Measurements from ENCODE around the gene ARHGEF38. TPM values are rescaled to one million over a fixed set of nuclear protein-coding genes. Genes with fewer than 3 reads are reported as not detected.

ARHGEF38 gene
- total RNA-seq, 2 experiments from 2014 or later, result not detected

DNA sequence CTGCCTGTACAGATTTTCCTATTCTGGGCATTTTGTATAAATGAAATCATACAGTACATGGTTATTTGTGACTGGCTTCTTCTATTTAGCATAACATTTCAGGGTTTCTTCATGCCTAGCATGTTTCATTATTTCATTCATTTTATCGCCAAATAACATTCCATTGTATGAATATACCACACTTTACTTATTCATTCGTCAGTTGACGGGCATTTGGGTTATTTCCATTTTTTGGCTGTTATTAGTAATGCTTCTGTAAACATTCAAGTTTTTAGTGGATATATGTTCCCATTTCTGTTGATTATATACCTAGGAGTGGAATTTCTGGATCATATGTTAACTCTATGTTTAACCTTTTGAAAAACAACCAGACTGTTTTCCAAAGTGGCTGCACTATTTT is 108.6 kb downstream of the ARHGEF38 start:
- no peak overlapping the region for H3K4me3 ChIP-seq (ENCODE audit: low read length)
- Mint-ChIP-seq H3K9me3 (no peaks in the 10 kb centered on the region), H3K27me3 (peaks cover 9% of the 10 kb centered on the region), H3K36me3 (ENCODE audit: low read depth) (no peaks in the 10 kb centered on the region), H3K27ac (no peak overlapping the region), H3K4me1 (ENCODE audit: low read depth) (no peaks in the 10 kb centered on the region), H3K4me3 (no peak overlapping the region)
- H3K9me3 ChIP-seq (ENCODE audit: control insufficient read depth in 1 of 2, insufficient read depth in 1 of 2, low read length in 2 of 2), result no peaks in the 10 kb centered on the region
- no peaks in the 10 kb centered on the region for H3K36me3 ChIP-seq (ENCODE audit: insufficient read depth, low read length)
- H3K4me1 ChIP-seq (ENCODE audit: insufficient read depth, low read length), result no peaks in the 10 kb centered on the region
- DNase-seq (no peak), ATAC-seq (ENCODE audit: poor library complexity) (no peak)
- POLR2A ChIA-PET, result no interaction called here
- CTCF ChIA-PET, result no interaction called here
- H3K27ac ChIP-seq (ENCODE audit: low read depth in 1 of 2, low read length in 2 of 2), result no peak overlapping the region
- TF ChIP-seq CTCF (IDR thresholded peaks at IDR 0.05), result no peak
- peaks cover 0 to 4% of the 10 kb centered on the region in 2 experiments for H3K27me3 ChIP-seq (ENCODE audit: control insufficient read depth in 1 of 2, insufficient read depth in 2 of 2, low read length in 2 of 2)
- intact Hi-C loops (cut with DNase I, micrococcal nuclease), result no loop called here

- H3K4me3 Mint-ChIP-seq, result no peak overlapping the region
- POLR2A ChIA-PET, result no interaction called here
- no peaks in the 10 kb centered on the region for H3K36me3 Mint-ChIP-seq (ENCODE audit: low read depth)
- CTCF ChIA-PET, result no interaction called here
- ATAC-seq (ENCODE audit: poor library complexity) (no peak), DNase-seq (no peak)
- Histone ChIP-seq H3K27me3 (ENCODE audit: control insufficient read depth in 1 of 2, insufficient read depth in 2 of 2, low read length in 2 of 2) (no peaks in the 10 kb centered on the region), H3K36me3 (ENCODE audit: insufficient read depth, low read length) (no peaks in the 10 kb centered on the region), H3K4me1 (ENCODE audit: insufficient read depth, low read length) (no peaks in the 10 kb centered on the region), H3K9me3 (ENCODE audit: control insufficient read depth in 1 of 2, insufficient read depth in 1 of 2, low read length in 2 of 2) (no peaks in the 10 kb centered on the region), H3K4me3 (ENCODE audit: low read length) (no peak overlapping the region), H3K27ac (ENCODE audit: low read depth in 1 of 2, low read length in 2 of 2) (no peak overlapping the region)
- intact Hi-C loops (cut with DNase I, micrococcal nuclease), result no loop called here
- peaks cover 20% of the 10 kb centered on the region for H3K27me3 Mint-ChIP-seq
- H3K4me1 Mint-ChIP-seq (ENCODE audit: low read depth), result no peaks in the 10 kb centered on the region
- TF ChIP-seq CTCF (IDR thresholded peaks at IDR 0.05), result no peak
- H3K9me3 Mint-ChIP-seq, result no peaks in the 10 kb centered on the region
- no peak overlapping the region for H3K27ac Mint-ChIP-seq
Observed at GRCh38 chr4:105662935-105663675, 110.7 kb downstream of the ARHGEF38 start.

DNA sequence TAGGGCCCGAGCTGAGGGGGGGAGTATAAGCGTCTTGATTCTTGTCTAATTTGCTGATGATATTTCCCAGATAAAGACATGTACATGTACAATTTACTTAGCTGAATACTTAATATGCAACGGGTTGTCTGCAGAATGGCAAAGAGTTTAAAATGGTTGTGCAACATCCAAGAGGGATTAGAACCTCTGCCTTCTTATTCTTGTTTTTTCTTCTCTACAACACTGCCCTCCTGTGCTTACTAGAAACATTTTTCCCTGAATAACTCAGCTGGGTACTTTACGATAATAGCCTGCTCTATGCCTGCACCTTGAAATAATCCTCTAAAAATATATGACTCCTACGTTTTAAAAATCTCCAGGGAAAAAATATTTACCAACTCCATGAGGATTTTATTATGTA is 114.3 kb downstream of the ARHGEF38 start:
- Histone ChIP-seq H3K9me3 (ENCODE audit: control insufficient read depth in 1 of 2, insufficient read depth in 1 of 2, low read length in 2 of 2) (no peaks in the 10 kb centered on the region), H3K4me1 (ENCODE audit: insufficient read depth, low read length) (no peaks in the 10 kb centered on the region), H3K27me3 (ENCODE audit: control insufficient read depth in 1 of 2, insufficient read depth in 2 of 2, low read length in 2 of 2) (peaks cover 0 to 7% of the 10 kb centered on the region in 2 experiments), H3K36me3 (ENCODE audit: insufficient read depth, low read length) (no peaks in the 10 kb centered on the region), H3K27ac (ENCODE audit: low read depth in 1 of 2, low read length in 2 of 2) (no peak overlapping the region), H3K4me3 (ENCODE audit: low read length) (no peak overlapping the region)
- no peaks in the 10 kb centered on the region for H3K36me3 Mint-ChIP-seq (ENCODE audit: low read depth)
- intact Hi-C loops (cut with DNase I, micrococcal nuclease), result no loop called here
- H3K27me3 Mint-ChIP-seq, result peaks cover 29% of the 10 kb centered on the region
- no peaks in the 10 kb centered on the region for H3K9me3 Mint-ChIP-seq
- ChIA-PET POLR2A (no interaction called here), CTCF (no interaction called here)
- H3K27ac Mint-ChIP-seq, result no peak overlapping the region
- H3K4me3 Mint-ChIP-seq, result no peak overlapping the region
- ATAC-seq (ENCODE audit: poor library complexity) (no peak), DNase-seq (no peak)
- H3K4me1 Mint-ChIP-seq (ENCODE audit: low read depth), result no peaks in the 10 kb centered on the region
- no peak for TF ChIP-seq CTCF (IDR thresholded peaks at IDR 0.05)
